SKM-1 (cell line): ENCODE results near the gene ECE1.

Experiments
- DNase-seq: peaks from one replicate; lab custom pipeline; 2025; ENCODE audit not compliant: unreplicated experiment; lab: John Stamatoyannopoulos, UW

ECE1 gene

GRCh38 chr1:21255284-21255942 lies 34.9 kb downstream of the ECE1 start:
- DNase-seq: peak; percentile 23

- no peak for DNase-seq
Observed at GRCh38 chr1:21254335-21254951, 35.8 kb downstream of the ECE1 start.

GRCh38 chr1:21251773-21252471 lies 38.3 kb downstream of the ECE1 start:
- DNase-seq: no peak

- no peak for DNase-seq
Observed at GRCh38 chr1:21249940-21250493, 40.2 kb downstream of the ECE1 start.

- no peak for DNase-seq
Observed at GRCh38 chr1:21247892-21248715, 42.2 kb downstream of the ECE1 start.

GRCh38 chr1:21246905-21247642 lies 43.2 kb downstream of the ECE1 start:
- no peak for DNase-seq

- DNase-seq: no peak
Observed at GRCh38 chr1:21245688-21246229, 44.5 kb downstream of the ECE1 start.

- DNase-seq: no peak
Observed at GRCh38 chr1:21244986-21245687, 45.1 kb downstream of the ECE1 start.

- DNase-seq: no peak
Observed at GRCh38 chr1:21244154-21244553, 46.1 kb downstream of the ECE1 start.

- no peak for DNase-seq
Observed at GRCh38 chr1:21242846-21243245, 47.4 kb downstream of the ECE1 start.

GRCh38 chr1:21241771-21242581 lies 48.3 kb downstream of the ECE1 start:
- DNase-seq: no peak

GRCh38 chr1:21240706-21241105 lies 49.6 kb downstream of the ECE1 start:
- DNase-seq: no peak

- no peak for DNase-seq
Observed at GRCh38 chr1:21239221-21239620, 51.0 kb downstream of the ECE1 start.

- DNase-seq: no peak
Observed at GRCh38 chr1:21238141-21238800, 52.0 kb downstream of the ECE1 start.

- no peak for DNase-seq
Observed at GRCh38 chr1:21237446-21238088, 52.7 kb downstream of the ECE1 start.

GRCh38 chr1:21236178-21236577 lies 54.1 kb downstream of the ECE1 start:
- DNase-seq: no peak

GRCh38 chr1:21234779-21235178 lies 55.5 kb downstream of the ECE1 start:
- no peak for DNase-seq

- no peak for DNase-seq
Observed at GRCh38 chr1:21233490-21233889, 56.8 kb downstream of the ECE1 start.
